HG02938 (cell line): ENCODE data around the gene OR9A2.

ENCODE experiments used
- ATAC-seq: cut with Tn5 transposase; IDR thresholded peaks from one replicate; pipeline ENCODE4 v1.9.1; 2021; ENCODE audit warnings: mild to moderate bottlenecking, moderate library complexity; ENCODE audit not compliant: unreplicated experiment

The OR9A2 gene

GRCh38 chr7:143027032-143027431 lies at the start of gene OR9A2:
Gene OR9A2, minus strand, starts transcription at chr7:143027132. Its CDS starts 0 bp downstream, at chr7:143027132.
- ATAC-seq: no peak

- no peak for ATAC-seq
These were observed 47.2 kb upstream of the OR9A2 start for GRCh38 chr7:143074141-143074540.

GRCh38 chr7:143073556-143073955 lies 46.6 kb upstream of the OR9A2 start:
- no peak for ATAC-seq

GRCh38 chr7:143069912-143070500 lies 43.1 kb upstream of the OR9A2 start:
- ATAC-seq: no peak

GRCh38 chr7:143068446-143068845 lies 41.5 kb upstream of the OR9A2 start:
- no peak for ATAC-seq

GRCh38 chr7:143063741-143064140 lies 36.8 kb upstream of the OR9A2 start:
- ATAC-seq: no peak

GRCh38 chr7:143055754-143056153 lies 28.8 kb upstream of the OR9A2 start:
- no peak for ATAC-seq

GRCh38 chr7:143054621-143055020 lies 27.7 kb upstream of the OR9A2 start:
- no peak for ATAC-seq

GRCh38 chr7:143052041-143052440 lies 25.1 kb upstream of the OR9A2 start, which contains the start of gene OR6V1:
Gene OR6V1, plus strand, starts transcription at chr7:143052341. Its CDS starts 0 bp downstream, at chr7:143052341.
- no peak for ATAC-seq

- no peak for ATAC-seq
These were observed 24.0 kb upstream of the OR9A2 start for GRCh38 chr7:143050931-143051330.

GRCh38 chr7:143049362-143049761 lies 22.4 kb upstream of the OR9A2 start:
- no peak for ATAC-seq

- no peak for ATAC-seq
These were observed 21.9 kb upstream of the OR9A2 start for GRCh38 chr7:143048827-143049226.

- ATAC-seq: no peak
These were observed 20.4 kb upstream of the OR9A2 start for GRCh38 chr7:143047326-143047725.

GRCh38 chr7:143046426-143046851 lies 19.5 kb upstream of the OR9A2 start:
- no peak for ATAC-seq

GRCh38 chr7:143043391-143043790 lies 16.5 kb upstream of the OR9A2 start:
- ATAC-seq: no peak

GRCh38 chr7:143042790-143043271 lies 15.9 kb upstream of the OR9A2 start:
- no peak for ATAC-seq

- no peak for ATAC-seq
These were observed 15.3 kb upstream of the OR9A2 start for GRCh38 chr7:143042159-143042789.

GRCh38 chr7:143041346-143041745 lies 14.4 kb upstream of the OR9A2 start:
- ATAC-seq: no peak

GRCh38 chr7:143040209-143040715 lies 13.3 kb upstream of the OR9A2 start:
- no peak for ATAC-seq

- no peak for ATAC-seq
These were observed 11.7 kb upstream of the OR9A2 start for GRCh38 chr7:143038635-143039034.

GRCh38 chr7:143027683-143028082 lies 751 bp upstream of the OR9A2 start:
- no peak for ATAC-seq

- no peak for ATAC-seq
These were observed 1.6 kb downstream of the OR9A2 start for GRCh38 chr7:143025371-143025770.
